ENCODE data around the gene C6orf136. TPM values are rescaled to one million over a fixed set of nuclear protein-coding genes. Genes with fewer than 3 reads are reported as not detected.

The C6orf136 gene, protein sequence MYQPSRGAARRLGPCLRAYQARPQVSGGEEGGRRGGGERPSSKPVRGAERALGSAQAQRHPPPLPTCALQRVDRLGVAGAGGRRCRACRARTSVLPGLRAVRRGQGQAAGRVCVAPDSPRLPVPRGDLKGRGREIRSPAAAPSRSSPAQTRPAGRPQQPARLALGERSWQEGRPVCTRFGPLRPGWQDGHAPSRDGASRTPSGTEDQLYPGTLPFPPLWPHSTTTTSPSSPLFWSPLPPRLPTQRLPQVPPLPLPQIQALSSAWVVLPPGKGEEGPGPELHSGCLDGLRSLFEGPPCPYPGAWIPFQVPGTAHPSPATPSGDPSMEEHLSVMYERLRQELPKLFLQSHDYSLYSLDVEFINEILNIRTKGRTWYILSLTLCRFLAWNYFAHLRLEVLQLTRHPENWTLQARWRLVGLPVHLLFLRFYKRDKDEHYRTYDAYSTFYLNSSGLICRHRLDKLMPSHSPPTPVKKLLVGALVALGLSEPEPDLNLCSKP
- 1.7 and 3.2 TPM in 2 replicates for total RNA-seq

DNA sequence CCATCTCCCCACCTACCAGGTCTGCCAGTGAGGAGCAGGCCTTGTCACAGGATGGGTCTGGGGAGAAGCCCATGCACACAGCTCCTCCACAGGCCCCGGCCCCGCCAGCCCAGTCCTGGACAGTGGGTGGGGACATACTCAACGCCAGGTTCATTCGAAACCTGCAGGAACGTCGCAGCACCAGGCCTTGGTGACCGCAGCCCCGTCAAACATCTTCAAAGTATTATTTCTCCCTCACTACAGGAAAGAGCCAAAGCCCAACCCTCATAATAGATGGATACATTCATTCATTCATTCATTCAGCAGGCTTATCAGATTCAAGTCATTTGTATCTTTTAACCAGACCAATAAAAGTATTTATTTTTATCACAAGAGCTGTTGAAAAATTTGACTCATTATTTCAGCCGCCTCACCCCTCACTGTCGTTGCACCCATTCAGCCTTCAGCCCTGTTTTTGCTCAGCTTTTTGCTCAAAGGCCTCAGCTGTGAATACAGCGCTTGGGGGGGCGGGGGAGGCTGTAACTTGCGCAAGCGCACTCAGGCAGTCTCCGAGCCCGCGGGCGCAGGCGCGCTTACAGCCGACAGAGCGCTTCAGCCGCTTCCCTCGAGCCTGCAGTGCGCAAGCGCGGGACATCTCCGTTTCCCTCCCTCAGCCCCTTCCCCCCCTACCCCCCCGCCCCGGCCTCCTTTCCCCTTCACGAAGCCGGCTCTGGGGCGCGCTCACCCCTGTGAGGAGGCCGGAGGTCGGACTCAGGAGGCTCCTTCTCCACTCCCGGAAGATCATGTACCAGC, at the start of gene C6orf136:
Gene C6orf136, plus strand, starts transcription at position 684 of the 792 bp plus-strand sequence. Its CDS starts 99 bp downstream, at position 783.
- peak; percentile 88 to 94 for DNase-seq (ENCODE audit: low read depth in 2 of 2)

GRCh38 chr6:30597315-30598144, 49.4 kb upstream of the C6orf136 start:
- peak; percentile 75 to 83 for DNase-seq (ENCODE audit: low read depth in 2 of 2)

GRCh38 chr6:30598912-30599624, 47.9 kb upstream of the C6orf136 start:
- DNase-seq (ENCODE audit: low read depth in 2 of 2), result no peak

DNA sequence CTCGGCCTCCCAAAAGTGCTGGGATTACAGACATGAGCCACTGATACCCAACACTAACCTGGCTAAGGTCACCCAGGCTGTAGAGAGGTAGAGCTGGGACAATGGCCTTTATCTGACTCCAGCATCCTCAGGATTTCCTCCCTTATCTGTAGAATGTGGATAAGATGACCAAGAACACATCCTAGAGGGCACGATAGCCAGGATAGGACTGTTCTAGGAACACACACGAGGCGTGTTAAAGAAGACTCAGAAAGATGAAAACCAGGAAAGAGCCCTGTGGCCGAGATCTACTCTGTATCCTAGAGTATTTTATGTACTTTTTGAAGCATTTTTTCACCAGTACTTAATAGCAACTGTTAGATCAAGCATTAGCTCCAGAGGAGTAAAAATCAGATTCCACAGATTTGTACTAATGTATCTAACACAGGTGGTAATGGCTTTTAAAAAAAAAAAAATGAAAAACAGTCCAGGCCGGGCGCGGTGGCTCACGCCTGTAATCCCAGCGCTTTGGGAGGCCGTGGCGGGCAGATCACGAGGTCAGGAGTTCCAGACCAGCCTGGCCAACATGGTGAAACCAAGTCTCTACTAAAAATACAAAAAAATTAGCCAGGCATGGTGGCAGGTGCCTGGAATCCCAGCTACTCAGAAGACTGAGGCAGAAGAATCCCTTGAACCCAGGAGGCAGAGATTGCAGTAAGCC, 47.2 kb upstream of the C6orf136 start:
- peak in 1 of 2 donors; percentile 28 for DNase-seq (ENCODE audit: low read depth in 2 of 2)

GRCh38 chr6:30600451-30600961, 46.4 kb upstream of the C6orf136 start:
- DNase-seq (ENCODE audit: low read depth in 2 of 2), result no peak

DNA sequence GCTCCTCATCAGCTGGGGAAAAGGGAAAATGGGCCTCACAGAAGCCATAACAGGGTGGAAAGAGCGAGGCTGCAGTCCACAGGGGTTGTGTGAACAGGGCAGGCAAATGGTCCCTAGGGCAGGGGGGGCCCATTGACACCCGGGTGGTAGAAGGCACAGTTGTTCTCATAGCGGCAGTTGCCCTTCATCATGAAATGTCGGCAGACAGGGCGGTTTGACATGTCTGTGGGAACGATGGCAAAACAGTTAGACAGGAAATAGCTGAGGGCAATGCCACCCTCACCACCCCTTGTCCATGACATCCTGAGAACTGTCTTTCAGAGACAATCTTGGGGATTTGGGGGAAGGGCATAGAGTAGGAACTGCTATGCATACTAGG, 45.5 kb upstream of the C6orf136 start:
- DNase-seq (ENCODE audit: low read depth in 2 of 2), result no peak

DNA sequence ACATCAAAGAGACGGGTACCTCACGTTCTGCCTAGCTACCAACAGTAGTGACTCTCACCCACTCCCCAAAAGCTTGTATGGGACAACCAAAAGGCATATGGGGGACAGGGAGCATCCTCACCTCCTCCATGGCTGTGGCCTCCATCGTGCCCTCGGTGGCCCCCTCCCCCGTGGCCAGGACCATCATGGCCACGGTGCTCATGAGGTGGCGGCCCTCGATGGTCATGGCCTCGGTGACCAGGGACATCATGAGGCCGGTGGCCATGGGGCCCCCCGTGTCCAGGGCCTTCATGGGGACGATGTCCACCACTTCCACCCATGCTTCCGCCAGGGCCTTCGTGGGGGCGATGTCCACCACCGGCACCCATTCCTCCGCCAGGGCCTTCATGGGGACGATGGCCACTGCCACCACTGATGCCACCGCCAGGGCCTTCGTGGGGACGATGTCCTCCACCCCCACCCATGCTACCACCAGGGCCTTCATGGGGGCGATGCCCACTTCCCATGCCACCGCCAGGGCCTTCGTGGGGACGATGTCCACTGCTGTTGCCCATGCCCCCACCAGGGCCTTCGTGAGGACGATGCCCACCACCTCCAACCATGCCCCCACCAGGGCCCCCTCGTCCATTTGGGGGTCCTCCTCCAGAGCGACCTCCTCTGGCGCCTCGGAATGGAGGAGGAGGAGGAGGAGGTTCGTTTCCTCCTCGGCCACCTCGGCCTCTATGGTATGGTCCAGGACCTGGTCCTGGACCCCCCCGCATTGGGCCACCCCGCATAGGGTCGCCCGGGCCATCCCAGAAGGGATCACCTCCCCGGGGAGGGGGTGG, 44.9 kb upstream of the C6orf136 start:
- DNase-seq (ENCODE audit: low read depth in 2 of 2), result no peak

DNA sequence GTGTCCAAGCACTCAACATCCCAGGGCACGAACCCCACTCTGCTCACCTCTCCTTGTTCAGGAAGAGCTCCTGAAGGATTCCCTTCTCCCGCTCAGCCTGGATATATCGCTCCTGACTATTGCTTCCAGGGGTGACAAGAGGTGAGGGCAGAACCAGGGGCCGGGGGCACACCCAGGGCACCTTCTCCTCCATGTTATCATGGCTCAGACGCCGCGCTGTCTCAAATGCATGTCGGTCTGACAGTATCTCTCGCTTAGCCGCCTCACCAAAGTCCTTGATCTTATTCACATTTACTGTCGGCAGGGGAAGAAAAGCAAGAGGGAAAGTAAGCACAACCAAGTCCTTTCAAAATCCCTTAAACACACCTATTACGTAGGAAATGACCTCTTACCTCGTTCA, 43.0 kb upstream of the C6orf136 start:
- no peak for DNase-seq (ENCODE audit: low read depth in 2 of 2)

GRCh38 chr6:30610065-30610464, 36.9 kb upstream of the C6orf136 start:
- DNase-seq (ENCODE audit: low read depth in 2 of 2), result no peak

DNA sequence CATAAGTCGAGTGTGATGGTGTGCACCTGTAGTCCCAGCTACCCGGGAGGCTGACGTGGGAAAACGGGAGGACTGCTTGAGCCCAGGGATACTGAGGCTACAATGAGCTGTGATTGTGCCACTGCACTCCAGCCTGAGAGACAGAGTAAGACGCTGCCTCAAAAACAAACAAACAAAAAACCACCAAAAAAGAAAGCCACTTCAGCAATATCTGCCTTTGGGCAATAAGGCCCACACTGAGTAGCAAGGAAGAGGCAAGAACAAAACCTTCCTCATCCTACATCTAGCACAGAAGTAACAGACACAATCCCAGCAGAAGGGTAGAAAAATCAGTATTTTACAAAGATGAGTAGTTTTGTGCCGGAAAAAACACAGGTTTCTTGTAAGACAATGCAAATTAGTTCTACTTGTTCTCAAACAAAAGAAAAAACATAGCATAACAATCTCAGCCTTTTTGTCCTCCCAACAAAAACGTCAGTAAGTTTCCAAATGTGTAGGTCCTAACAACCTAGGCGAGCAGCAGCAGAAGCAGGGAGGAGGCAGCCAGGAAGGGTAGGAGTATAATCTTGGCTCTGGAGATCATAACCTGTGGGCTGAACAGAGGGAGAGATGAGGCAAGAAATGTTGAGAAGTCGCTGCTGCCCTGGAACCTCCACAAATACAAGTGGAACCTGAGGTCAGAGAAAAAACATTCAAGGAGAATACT, 35.6 kb upstream of the C6orf136 start:
- no peak for DNase-seq (ENCODE audit: low read depth in 2 of 2)

DNA sequence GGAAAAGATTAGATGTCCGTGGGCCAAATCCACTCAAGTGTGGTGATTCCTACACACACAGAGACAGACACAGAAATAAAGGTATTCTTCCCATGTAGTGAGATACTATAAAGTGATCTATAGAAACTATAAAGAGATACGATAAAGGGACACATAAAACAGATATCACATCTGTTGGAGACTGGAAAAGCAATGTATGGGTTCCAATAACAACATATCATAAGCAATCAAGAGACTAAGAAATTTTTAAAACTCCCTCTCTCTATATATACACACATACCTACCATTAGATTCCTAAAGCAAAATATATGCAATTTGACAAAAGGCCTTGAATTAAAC, 35.1 kb upstream of the C6orf136 start:
- no peak for DNase-seq (ENCODE audit: low read depth in 2 of 2)

DNA sequence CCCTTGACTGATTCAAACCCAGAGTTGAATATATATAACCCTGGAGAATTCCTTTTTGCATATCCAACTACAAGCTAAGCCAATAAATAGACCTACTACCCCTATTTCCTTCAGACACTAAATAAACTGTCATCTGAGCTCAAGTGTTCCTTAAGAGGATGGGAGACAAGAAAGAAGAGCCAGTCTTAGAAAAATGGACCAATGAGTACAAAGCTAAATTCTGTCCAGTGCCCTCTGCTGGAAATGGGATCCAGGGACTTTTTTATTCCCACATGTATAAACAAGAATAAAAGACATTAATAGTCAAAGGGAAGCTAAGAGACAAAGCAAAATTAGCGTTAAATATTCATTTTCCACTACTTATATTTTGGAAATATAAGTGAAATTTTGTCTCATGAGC, 34.7 kb upstream of the C6orf136 start:
- peak in 1 of 2 donors; percentile 44 for DNase-seq (ENCODE audit: low read depth in 2 of 2)

- DNase-seq (ENCODE audit: low read depth in 2 of 2), result no peak
Observed at GRCh38 chr6:30612687-30613248, 34.2 kb upstream of the C6orf136 start.

DNA sequence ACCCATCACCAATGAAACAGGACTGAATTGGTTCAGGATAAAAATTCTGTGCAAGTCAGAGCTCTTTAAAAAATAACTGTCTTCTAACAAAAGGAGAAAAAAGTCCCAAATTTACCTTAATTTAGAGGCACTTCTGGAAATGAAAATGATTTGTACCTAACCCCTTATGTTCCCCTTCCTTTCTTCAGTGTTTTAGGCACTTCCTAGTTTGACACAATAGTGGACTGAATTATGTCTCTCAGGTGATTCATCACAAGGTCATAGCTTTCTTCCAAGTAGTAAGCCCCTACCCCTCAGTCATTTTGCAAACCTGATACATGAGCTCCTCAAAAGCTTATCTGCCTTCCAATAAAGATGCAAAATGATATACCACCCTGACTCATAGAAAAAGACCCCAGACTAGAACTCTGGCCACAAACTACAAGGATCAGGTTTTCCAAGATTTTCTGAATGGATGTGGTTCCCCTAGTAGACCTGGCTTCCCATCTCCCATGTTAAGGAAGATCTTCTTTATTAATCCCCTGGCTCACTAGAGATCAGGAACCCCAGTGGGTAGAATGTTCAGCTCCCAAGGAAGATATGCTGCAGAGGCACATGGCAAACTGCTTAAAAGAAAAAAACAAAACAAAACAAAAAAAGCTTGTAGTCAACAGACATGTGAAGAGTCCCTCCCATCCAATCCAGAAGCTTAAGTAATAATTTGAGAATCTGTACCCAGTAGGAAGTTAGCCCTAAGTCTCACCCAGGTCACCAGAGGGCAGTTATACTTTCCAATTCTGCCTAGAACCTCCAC, 33.5 kb upstream of the C6orf136 start:
- peak in 1 of 2 donors; percentile 22 for DNase-seq (ENCODE audit: low read depth in 2 of 2)

GRCh38 chr6:30614044-30614842, 32.7 kb upstream of the C6orf136 start:
- DNase-seq (ENCODE audit: low read depth in 2 of 2), result no peak

DNA sequence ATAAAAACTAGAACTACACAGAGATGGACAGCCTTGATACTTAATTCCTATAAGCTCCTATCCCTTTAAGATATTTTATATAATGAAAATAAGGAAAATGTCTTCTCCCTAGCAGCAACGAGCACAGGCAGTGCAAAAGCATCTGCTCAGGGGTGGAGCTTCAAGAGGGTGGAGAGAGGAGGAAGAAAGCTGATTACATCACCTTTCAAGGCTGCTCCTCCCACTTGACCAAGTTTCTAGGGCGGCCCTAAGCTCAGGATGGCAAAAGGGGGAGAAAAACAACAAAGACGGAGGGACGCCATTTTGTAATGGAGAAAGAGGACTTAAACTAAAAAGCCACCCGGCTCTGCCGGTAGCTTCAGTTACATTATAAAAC, 32.1 kb upstream of the C6orf136 start:
- peak; percentile 89 to 97 for DNase-seq (ENCODE audit: low read depth in 2 of 2)

All from dermis microvascular lymphatic vessel endothelial cell (primary cell).